NCI-H1092 treated with DMSO at 0.1 percent for 48 hours (cell line): ENCODE results near the gene ING4.

Source experiments
- DNase-seq: peaks from one replicate; lab custom pipeline; 2025; lab: John Stamatoyannopoulos, UW

ING4 gene

DNA sequence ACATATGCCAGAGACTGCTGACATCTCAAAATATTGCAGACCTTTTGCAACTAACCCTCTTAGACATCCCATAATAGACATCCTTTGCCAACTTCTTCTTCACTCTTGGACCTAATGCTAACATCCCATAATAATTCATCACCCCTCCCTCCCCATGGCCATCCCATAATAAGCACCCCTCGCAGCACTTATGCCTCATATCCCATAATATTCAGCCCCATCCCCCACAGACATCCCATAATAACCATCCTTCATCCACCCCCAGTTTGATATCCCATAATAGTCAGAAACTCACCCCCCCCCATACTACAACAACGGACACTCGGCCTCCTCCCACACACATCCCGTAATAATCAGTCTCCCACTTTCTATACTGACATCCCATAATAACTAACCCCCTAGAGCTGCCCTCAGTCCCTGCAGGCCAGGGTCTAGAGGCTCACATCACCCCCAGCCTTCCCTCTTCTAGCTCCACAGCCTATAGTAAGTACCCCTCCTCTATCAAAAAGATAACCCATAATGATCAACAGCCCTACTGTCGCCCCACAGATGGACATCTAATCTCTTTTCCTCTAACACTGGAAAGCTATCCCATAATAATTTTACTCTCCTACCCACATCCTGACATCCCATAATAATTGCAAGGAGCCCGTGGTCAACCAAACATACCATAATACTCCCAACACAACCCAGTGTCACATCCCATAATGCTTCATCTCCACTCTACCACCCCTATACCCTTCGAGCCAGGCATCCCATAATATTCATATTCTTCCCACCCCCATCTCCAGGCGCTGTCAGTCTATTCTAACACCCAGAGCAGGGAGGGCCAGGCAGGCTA lies 54.9 kb downstream of the ING4 start:
- DNase-seq = peak; percentile 91

DNA sequence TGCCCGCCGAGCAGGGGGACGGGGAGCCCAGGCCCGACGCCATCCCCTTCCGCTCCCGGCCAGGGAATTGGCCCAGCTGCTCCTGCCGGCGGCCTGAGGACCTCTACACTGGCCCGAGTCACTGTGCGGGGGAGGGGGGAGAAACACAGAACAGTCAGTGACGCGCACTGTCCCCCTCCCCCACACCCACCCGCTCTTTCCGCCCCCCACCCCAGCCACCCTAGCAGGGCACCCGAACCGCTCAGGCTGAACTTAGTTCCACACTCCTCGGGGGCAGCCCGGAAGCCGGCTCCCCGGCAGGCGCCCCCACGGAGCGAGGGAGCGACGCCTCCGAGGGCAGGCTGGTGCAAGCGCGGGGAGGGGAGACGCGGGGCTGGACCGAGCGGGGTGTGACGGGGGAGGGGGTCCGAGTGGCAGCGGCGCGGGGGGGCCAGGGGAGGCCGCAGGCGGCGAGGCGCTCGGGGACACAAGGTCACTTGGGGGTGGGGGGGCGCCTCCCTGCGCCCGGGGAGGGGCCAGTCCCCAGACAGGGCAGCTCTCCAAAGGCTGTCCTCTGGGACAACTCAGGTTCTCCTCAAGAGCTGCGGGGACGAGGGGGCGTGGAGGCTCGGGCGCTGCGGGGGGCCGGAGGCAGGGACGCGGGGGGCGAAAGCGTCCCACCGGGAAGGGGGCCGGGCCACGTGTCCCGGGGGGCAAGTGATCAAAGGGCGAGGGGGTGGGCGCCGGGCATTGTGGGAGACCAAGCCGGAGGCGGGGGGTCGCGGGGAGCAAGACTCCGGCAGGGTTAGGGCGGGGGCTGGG lies 56.4 kb downstream of the ING4 start:
- no peak for DNase-seq

DNA sequence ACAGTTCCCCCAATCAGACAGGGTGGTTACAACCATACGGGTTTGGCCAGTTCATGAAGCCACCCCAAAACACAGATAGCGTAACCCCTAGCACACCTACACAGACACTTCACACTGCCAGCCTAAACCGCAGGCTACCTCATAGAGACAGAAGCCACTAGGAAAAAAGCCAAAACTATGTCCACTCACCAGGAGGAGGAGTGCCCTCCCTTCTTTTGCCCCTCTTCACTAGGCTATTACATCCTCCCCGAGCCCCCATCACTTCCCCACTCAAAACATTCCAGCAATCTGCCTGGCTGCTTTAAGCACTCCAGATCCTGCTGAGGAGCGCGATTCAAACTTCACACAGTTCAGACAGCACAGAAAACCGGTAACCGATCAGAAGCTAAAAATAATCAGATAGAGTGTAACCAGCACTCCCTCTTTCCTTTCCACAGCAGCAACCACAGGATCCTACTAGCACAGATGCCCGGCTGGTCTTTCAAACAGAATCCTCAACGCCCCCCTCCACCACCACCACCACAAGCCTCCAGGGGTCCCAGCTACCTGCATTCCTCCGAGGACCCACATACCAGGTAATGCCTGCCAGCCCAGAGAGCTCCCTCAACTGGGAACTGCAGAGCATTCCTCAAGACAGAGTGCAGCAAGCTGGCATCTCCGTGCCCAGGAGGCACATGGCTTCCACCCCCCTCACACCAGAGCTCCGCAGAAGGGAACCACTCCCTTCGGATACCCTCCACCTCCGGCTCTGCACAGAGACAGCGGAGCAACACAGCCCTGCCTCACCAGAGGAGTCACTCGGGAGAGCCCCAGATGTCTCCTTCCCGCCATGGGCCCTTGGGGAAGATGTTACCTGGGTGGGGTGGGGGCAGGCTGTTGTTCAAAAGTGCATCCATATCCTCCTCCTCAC lies 57.2 kb downstream of the ING4 start:
- DNase-seq = peak; percentile 10

DNA sequence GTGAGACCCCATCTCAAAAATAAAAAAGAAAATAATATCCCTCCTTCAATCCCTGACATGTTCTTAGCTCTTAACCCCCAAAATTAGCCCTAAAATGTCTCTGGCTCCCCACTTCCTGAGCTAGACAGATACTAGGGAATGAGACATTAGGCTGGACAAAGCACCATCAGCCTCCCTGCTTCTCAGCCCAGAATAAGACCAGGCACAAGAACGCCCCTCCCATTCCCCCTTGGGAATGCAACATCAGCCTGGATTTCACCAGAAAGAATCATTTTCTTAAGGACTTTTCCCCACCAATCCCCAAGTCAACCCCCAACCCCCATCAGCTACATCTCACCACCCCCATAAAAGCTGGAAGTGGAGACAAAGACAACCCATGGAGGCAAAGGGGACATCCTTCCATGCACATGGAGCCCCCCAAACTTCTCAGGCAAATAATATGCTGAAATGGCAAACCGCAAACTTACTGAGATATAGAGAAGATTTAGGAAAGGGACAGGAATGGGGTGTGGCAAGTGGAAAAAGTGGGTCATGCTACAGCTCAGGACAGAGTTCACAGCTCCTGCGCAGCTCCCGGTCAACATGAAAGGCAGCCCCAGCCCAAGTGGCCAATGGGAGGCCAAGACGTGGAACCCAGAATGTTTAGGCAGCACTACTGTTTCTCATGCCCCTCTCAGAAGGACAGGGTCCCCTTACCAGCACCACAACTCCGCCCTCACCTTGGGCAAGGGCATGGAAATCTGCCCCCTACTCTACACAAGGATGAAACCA lies 58.5 kb downstream of the ING4 start:
- DNase-seq = no peak

DNA sequence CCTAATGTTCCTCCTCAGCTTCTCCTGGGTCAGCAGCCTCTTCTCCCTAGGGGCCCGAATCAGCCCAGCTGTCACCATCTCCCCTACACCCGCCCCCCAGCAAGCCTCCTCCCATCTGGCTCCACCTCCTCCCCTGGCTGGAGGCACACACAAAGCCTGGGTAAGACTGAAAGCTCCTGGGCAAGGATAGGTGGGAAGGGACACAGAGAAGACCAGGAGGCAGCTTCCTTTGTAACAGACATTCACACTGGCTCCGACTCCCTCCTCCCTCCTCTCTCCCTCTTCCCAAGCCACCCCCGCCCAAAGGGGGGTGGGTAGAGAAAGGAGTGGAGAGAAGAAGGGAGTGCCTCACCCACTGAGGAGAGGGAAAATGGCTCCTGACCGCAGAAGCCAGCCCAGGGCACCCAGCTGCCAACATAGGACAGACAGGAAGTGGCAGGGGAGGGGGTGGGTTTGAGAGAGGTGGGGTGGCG lies 59.8 kb downstream of the ING4 start:
- no peak for DNase-seq

DNA sequence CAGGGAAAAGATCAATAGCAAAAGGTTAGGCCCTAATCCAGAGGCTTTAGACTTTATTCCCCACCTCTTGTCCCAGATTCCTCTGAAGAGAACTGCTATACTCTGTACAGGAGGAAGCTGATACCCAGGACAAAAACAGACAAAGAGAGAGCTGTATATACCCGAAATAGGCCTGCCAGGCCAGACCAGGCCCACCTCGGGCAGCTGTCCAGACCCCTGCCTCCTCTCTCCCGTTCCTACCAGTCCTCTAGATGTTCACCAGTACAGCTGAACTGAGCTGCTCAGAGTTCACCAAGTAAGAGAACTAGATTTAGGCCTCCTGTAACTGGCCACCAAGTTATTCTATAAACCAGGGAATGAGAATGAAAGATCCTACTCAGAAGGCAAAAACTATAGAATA lies 60.4 kb downstream of the ING4 start:
- DNase-seq = no peak
